ENCODE measurements around the gene LITAF. TPM values are rescaled to one million over a fixed set of nuclear protein-coding genes. Genes with fewer than 3 reads are reported as not detected.
"Not testable (repeated sequence)": the region's sequence is repeated elsewhere in the genome, so short reads cannot be mapped to it uniquely, and the experiment has no call there.

LITAF gene
- polyA plus RNA-seq, 4 donors = 86.2 to 133 (median 120) TPM

DNA sequence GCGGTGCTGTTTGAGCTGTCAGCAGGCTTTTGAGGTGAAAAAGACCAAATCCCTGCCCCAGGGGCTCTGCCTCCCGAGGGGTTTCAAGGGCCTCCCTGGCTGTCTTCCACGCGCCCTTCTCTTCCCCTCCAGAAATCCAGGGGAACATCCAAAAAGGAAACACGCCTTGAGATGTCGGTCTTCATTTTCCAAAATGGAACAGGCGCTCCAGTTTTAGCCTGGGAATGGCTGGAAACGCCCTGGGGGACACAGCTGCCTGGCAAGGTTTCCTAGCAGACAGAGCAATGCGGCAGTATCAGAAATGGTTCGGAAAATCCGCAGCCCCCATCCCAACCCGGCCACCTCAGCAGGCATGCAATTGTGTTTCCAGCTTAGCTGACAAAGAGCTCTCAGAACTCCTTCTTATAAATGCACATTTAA lies 16.6 kb upstream of the LITAF start:
- no peak for DNase-seq (ENCODE audit: low read depth in 4 of 4, low spot score in 3 of 4)

DNA sequence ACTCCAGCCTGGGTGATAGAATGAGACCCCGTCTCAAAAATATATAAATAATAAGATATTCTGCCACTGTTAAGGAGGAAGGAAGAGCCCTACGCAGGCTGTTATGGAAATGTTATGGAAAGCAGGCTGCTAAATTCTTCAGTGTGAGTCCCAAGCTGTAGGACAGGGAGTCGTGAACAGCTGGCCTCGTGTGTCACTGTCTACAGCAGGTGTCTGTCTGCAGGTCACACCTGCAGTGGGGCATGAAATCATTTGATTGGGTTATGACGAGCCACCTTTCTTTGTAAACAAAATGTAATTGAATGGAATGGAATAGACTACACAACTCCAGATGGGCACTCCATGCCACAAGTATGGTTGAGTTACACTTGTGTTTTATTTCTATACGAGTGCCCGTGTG lies 15.6 kb upstream of the LITAF start:
- no peak for DNase-seq (ENCODE audit: low read depth in 4 of 4, low spot score in 3 of 4)

DNA sequence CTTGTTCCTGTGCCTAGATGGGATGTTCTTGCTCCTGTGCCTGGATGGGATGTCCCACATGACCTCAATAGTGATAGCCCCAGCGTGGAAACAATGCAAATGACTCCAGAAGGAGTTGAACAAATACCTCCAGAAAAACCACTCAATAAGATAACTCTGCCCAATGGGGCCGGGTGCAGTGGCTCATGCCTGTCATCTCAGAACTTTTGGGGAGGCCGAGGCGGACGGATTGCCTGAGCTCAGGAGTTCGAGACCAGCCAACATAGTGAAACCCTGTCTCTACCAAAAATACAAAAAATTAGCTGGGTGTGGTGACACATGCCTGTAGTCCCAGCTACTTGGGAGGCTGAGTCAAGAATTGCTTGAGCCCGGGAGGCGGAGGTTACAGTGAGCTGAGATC lies 15.2 kb upstream of the LITAF start:
- DNase-seq (ENCODE audit: low read depth in 4 of 4, low spot score in 3 of 4) = no peak

DNA sequence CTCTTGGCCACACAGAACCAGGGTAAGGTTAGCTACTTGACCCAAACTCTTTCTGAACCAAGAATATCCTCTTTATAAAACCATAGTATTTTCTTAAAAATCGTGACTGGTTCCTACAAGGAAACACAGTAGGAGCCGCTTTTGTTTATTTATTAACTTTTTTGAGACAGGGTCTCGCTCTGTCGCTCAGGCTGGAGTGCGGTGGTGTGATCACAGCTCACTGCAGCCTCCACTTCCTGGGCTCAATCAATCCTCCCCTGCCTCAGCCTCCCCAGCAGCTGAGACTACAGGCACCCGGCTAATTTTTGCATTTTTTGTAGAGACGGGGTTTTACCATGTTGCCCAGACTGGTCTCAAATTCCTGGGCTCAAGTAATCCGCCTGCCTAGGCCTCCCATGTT lies 14.7 kb upstream of the LITAF start:
- DNase-seq (ENCODE audit: low read depth in 4 of 4, low spot score in 3 of 4) = no peak

DNA sequence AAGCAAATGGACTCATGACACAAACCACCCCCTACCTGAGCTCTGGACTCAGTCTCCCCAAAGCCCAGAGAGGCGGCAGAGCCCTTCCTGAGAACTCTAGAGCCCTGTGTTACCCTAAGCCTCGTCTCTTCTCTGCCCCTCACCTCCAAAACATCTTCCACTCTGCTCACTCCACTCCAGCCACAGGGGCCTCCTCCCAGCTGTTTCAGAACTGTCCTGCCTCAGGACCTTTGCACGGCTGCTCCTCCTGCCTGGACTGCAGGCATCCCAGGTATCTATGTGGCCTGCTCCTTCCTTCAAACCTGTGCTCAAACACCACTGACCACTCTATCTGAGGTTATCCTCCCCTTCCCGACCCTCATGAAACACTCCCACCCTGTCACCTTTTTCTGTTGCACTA lies 12.9 kb upstream of the LITAF start:
- no peak for DNase-seq (ENCODE audit: low read depth in 4 of 4, low spot score in 3 of 4)

DNA sequence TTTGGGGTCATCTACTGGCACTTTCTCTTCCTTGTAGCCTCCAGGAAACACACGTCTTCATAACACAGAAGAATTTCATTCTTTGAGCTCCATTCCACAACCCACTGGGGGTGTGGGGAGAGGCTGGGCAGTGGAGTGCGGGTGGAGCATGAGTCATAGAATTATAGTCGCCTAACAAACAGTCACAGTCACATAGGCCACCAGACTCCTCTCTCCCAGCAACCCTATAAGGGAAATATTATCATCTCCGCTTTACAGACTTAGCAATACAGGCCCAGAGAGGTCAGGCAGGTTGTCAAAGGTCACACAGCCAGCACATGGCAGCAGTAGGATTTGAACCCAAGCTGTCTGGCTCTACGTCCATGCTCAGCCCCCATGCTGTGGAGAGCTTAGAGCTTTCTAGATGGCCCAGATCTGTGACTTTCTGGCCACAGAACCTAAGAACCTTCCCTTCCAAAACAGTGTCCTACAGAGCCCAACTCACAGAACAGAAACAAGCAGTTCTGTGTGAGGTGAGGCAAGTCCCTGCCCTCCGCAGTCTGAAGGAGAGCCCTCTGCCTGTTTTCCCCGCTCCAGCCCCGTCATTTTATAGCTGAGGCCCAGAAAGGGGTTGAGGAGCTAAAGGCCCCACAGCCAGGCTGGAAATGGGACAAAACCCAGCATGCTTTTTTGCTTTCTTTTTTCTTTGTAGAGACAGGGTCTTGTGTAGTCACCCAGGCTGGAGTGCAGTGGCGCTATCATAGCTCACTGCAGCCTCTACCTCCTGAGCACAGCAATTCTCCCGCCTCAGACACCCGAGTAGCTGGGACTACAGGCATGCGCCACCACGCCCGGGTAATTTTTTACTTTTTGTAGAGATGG lies 10.7 kb upstream of the LITAF start:
- no peak for DNase-seq (ENCODE audit: low read depth in 4 of 4, low spot score in 3 of 4)

DNA sequence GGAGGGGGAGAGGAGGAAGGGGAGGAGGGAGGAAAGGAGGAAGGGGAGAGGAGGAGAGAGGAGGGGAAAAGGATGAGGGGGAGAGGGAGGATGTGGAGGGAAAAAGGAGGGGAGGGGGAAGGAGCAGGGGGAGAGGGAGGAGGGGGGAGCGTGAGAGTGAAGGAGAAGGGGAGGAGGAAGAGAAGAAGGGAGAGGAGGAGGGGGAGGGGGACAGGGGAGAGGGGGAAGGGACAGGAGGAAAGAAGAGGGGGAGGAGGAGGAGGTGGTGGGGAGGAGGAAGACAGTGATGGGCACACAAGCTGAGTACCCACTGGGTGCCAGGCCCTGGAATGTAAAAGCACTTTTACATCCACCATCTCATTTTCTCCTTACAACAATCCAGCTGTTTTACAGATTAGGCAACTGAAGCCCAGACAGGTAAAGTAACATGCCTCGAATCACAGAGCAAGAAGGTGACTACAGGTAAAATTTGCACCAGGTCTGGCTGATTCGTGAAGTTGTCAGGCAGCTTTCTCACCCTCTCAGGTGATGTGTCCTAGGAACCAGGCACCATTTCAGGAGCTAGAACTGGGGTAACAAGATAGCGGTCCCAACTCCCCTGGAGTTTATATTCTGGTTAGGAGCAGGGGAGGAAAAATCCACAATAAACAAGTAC lies 10.0 kb upstream of the LITAF start:
- DNase-seq (ENCODE audit: low read depth in 4 of 4, low spot score in 3 of 4) = no peak

DNA sequence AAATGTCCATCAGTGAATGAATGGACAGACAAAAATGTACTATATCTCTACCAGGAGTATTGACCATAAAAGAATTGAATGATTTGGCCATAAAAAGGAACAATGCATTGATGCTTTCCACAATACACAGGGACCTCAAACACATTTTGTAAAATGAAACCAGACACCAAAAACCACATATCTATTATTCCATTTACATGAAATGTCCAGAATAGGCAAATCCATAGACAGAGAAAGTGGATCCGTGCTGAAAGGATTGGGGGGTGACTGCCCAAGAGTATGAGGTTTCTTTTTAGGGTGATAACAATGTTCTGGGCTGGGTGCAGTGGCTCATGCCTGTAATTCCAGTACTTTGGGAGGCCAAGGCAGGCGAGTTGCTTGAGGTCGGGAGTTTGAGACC lies 6.9 kb upstream of the LITAF start:
- DNase-seq (ENCODE audit: low read depth in 4 of 4, low spot score in 3 of 4) = no peak

DNA sequence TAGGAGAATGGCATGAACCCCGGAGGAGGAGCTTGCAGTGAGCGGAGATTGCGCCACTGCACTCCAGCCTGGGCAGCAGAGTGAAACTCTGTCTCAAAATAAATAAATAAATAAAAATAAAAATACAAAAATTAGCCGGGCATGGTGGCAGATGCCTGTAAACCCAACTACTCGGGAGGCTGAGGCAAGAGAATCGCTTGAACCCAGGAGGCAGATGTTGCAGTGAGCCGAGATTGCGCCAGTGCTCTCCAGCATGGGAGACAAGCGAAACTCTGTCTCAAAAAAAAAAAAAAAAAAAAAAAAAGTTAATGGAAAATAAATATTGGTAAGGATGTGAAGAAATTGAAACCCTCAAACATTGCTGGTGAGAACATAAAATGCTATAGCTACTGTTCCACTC lies 6.4 kb upstream of the LITAF start:
- not testable (repeated sequence) for DNase-seq (ENCODE audit: low read depth in 4 of 4, low spot score in 3 of 4)

DNA sequence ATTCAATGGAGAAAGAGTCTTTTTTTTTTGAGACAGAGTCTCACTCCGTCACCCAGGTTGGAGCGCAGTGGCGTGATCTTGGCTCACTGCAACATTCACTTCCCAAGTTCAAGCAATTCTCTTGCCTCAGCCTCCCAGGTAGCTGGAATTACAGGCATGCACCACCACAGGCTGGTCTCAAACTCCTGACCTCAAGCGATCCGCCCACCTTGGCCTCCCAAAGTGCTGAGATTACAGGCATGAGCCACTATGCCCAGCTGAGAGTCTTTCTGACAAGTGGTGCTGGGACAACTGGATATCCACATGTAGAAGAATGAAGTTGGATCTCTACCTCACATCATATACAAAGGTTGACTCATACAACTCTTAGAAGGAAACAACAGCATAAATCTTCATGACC lies 4.9 kb upstream of the LITAF start:
- DNase-seq (ENCODE audit: low read depth in 4 of 4, low spot score in 3 of 4) = not testable (repeated sequence)

DNA sequence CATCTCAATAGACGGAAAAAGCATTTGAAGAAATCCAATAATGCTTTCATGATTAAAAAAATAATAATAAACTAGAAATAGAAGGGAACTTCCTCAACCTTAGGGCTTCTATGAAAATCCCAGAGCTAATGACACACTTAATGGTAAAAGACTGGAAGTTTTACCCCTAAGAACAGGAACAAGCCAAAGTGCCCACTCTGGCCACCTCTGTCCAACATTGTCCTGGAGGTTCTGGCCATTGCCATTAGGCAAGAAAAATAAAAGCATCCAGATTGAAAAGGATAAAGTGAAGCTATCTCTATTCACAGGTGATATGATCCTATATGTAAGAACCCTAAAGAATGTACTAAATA lies 2.5 kb upstream of the LITAF start:
- DNase-seq (ENCODE audit: low read depth in 4 of 4, low spot score in 3 of 4) = no peak

DNA sequence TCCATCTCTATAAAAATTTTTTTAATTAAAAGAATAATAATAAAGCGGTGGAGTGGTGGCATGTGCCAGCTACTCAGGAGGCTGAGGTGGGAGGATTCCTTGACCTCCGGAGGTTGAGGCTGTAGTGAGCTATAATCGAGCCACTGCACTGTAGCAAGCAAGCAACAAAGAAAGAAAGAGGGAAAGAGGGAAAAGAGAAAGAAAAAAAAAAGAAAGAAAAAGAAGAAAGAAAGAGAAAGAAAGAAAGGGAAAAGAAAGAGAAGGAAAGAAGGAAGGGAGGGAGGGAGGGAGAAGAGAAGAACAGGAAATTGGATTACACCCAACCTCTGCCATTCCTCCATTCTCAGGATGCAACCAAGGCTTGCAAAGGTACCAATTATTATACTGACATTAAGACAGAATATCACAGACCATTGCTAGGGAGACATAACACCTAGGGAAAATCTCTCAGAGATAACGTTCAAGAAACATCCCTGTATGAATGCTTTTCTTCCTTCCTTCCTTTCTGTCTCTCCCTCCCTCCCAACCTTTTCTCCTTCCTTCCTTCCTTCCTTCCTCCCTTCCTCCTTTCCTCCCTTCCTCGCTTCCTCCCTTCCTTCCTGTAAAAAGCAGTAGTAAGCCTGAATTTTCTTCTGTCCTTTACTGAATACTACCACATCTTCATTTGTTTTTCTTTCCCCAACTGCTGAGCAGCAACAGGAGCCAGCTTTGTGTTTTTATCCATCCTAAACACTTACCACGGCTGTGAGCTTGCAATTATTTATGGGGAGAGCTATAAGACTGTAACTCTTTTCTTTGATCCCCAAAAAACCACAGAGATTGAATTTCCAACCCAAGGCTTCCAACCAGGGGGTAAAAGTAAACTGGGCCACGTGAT lies 1.8 kb upstream of the LITAF start:
- no peak for DNase-seq (ENCODE audit: low read depth in 4 of 4, low spot score in 3 of 4)

DNA sequence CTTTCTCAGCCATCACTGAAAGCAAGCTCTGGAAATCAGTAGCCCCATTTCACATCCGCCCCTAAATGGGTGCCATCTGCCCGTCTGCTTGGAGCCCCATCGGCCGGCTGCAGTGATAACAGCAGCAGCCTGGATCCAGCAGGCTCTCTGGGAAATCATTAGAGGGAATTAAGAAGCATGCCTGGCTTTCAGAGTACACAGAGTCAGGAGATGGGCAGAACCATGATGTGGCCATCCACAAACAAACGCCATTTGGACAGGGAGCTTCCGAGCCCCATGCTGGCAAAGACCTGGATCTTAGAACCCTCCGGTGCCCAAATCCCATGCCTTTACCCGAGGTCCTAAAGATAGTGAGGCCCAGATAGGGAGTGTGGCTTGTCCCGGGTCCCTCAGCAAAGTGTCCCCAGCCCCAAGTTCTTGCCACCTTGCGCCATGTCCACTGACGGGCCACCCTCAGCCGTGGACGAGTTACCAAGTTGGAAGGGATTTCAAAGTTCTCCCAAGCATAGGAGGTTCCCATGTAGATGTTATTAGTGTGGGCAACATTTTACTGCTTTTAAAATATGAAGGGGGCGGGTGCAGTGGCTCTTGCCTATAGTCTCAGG lies 1.0 kb upstream of the LITAF start:
- DNase-seq (ENCODE audit: low read depth in 4 of 4, low spot score in 3 of 4) = no peak

DNA sequence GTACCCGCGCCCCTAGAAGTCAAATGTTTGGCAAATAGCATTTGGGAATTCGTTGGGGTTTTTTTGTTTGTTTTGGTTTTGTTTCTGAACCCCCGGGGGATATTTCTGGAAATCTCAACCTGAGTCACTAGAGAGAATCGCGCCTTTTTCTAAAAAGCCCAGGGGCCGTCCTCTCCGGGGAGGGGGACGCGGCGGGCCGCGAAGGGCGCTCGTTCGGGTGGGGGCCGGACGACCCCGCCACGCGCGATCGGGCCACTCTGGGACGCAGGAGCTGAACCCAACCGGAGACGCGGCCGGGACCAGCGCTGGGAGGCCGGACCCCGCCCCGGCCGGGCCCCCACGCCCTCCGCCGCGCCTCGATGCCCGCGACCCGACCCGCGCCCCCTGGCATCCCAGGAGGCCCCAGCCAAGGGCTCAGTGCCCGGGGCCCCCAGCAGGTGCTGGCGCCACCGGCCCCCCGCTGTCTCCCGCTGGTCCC lies 302 bp downstream of the LITAF start:
- DNase-seq (ENCODE audit: low read depth in 4 of 4, low spot score in 3 of 4) = no peak

DNA sequence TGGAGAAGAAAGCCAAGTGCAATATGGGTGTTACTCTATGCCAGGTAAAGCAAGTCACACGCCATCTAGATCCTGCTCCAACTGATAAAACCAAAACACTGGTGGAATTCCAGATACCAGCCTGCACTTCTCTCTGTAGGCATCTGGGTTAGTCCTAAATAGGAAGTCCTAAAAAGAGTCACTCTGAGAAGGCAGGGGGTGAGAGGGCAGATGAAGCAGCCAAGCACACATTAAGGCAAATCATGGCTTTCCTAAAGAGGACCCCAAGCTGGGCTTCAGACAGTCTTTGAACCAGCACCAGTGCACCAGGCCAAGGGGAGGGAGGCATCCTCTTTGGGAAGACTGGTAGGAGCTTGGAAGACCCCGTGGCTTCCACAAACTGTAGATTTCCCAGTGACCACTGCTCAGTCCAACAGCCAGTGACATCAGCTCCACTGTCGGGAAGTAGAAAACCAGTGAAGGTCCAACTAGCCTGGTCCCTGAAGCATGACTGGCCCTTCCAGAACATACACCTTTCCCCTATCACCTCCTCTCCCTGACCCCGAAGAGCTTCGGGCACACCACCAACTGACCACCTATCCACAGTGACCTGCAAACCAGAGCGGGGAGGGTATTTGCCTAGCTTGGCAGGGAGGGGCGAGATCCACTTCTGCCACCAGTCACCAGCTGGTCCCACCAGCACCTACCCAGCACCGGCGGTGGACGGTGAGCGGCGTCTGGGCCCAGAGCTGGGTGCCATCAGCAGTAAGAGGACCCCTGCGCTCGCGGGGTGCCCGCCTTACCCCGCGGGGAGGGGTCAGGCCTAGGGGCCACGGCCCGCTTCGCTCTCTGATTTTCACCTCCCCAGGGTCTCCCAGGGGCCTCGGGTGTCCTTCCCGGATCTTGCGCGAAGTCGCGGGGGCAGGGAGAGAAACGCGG lies 1.0 kb downstream of the LITAF start:
- no peak for DNase-seq (ENCODE audit: low read depth in 4 of 4, low spot score in 3 of 4)

DNA sequence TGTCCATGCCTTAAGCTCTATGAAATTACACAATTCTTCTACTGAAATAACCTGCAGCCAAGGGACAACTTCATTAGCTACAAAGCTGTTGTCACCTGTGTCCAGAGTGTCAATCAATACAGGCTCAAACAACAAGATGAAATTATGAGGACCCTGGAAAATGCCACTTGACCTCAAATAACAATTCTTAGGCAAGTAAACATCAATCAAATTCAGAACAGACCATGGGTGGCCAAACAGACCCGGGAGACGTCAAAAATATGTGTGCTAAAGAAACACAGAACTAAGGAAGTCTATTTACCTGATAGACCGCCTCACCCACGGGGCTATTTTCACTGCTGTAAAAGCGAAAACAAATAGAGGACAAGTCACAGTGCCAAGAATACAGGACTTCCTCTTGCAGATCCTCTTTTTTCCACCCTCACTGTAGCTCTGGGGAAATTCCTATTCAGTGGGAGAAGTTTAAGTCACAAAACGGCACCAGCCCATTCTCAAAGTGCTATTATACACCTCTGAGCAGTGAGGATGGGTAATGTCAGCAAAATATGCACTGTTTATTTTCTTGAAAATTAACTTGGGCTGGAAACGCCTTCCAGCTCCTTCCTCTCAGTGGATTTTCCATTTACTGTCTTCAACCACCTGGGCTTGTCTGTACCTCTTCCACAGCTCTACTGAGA lies 2.7 kb downstream of the LITAF start:
- no peak for DNase-seq (ENCODE audit: low read depth in 4 of 4, low spot score in 3 of 4)

DNA sequence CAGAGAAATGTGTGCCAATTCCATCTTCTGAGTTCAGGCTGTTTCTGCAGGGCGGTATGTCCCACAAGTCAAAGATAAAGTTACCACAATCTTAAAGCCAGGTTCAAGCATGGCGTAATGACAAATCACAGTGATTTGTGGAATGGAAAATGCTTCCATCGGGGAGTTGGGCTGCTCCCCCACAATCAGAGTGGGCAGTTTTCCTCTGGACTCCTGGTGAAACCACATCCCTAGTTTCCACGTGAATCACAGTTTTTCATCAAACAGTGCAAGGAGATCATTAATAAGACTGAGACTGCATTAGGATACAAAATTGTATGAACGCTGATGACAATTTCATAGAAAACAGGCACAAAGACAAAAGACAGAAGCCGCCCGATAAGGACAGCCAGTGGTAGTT lies 3.6 kb downstream of the LITAF start:
- DNase-seq (ENCODE audit: low read depth in 4 of 4, low spot score in 3 of 4) = no peak

DNA sequence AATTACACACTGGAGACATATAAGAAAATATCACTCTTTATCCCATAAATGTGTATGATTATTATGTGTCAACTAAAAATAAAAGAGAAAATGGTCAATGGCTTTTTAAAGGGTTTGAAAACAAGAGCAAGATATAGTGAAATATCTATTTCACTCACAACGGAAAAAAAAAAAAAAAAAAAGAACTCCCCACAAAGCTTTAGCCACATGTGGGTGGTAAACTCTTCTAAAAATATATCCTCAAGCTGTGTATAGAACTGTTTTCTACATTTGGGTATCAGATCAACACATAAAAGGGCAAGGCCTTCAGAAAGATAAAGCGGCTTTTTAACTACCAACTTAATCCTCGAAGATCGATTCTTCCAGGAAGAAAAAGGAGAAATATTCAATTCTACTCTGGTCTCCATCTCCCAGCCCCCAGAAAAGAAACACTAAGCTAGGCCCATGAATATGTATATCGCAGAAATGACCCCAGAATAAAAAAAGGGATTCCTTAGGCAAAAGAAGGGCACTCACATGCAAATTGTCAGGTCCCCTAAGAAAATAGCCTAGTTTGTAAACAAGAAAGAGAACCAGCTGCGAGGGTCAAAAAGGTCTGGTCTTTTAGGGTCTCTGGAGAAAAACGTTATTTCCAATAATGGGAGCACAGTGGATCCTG lies 4.4 kb downstream of the LITAF start:
- DNase-seq (ENCODE audit: low read depth in 4 of 4, low spot score in 3 of 4) = no peak

DNA sequence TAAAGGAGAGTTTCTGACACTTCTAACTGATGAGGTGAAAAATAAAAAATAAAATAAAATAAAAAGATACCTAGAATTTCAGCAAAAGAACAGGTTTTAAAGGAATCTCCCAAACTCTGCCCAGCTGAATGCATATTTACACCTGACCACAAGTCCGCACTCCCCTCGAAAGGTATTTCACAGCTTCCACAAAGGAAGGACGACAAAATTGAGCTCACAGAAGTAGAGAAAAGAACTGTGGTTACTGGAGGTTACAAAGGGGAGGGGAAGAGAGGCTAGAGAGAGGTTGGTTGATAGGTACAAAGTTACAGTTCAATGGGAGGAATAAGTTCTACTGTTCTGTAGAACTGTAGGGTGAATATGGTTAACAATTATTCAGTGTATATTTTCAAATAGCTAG lies 5.0 kb downstream of the LITAF start:
- DNase-seq (ENCODE audit: low read depth in 4 of 4, low spot score in 3 of 4) = no peak

Data from left renal pelvis (tissue), 4 donors.